SU-DHL-6 (cell line): ENCODE measurements around the gene PHOX2B.

Source experiments
- H2AFZ ChIP-seq: fragments of 200-600 bp; sonication (generic); 2 replicates; pipeline ENCODE4 v1.6.1; 2014; ENCODE audit warnings: low read depth, mild to moderate bottlenecking, moderate library complexity, mixed read lengths, antibody characterized with exemption, low read length; ENCODE audit not compliant: severe bottlenecking
- H3F3A ChIP-seq: fragments of 200-600 bp; shearing (Covaris generic); 2 replicates; pipeline ENCODE4 v1.6.0; 2016; ENCODE audit warnings: antibody characterized with exemption, mild to moderate bottlenecking; ENCODE audit not compliant: insufficient read depth
- H3K27ac ChIP-seq: fragments of 200-600 bp; sonication (generic); 2 replicates; pipeline ENCODE4 v1.5.1; 2016; ENCODE audit warnings: low read depth, mild to moderate bottlenecking, low read length, moderate library complexity, mixed read lengths
- H3K27me3 ChIP-seq: fragments of 200-600 bp; sonication (generic), shearing (Covaris generic); 2 replicates; pipeline ENCODE4 v1.6.0; 2014; ENCODE audit warnings: mild to moderate bottlenecking, low read length
- H3K36me3 ChIP-seq: fragments of 200-600 bp; sonication (generic); 2 replicates; pipeline ENCODE4 v1.6.1; 2014; ENCODE audit warnings: mild to moderate bottlenecking, low read length, mixed read lengths
- H3K4me2 ChIP-seq: fragments of 300-600, 200-600 bp; shearing (Covaris generic), sonication (generic); 2 replicates; pipeline ENCODE4 v1.6.0; 2014; ENCODE audit warnings: low read length, low read depth, mild to moderate bottlenecking; ENCODE audit not compliant: poor library complexity, severe bottlenecking
- H3K4me3 ChIP-seq: fragments of 200-600 bp; sonication (generic); 2 replicates; pipeline ENCODE4 v1.5.1; 2014; ENCODE audit warnings: antibody characterized with exemption, low read length, mild to moderate bottlenecking, mixed read lengths; ENCODE audit not compliant: insufficient read depth, poor library complexity, severe bottlenecking
- H3K79me2 ChIP-seq: fragments of 200-600 bp; sonication (generic); 2 replicates; pipeline ENCODE4 v1.6.1; 2014; ENCODE audit warnings: mild to moderate bottlenecking, low read length, moderate library complexity; ENCODE audit not compliant: insufficient read depth
- H3K9ac ChIP-seq: fragments of 200-600 bp; sonication (generic); 2 replicates; pipeline ENCODE4 v1.7.0; 2014; ENCODE audit warnings: mild to moderate bottlenecking, low read length
- H3K9me2 ChIP-seq: fragments of 200-600 bp; sonication (generic); replicated peaks from 2 replicates; pipeline ENCODE4 v1.6.1; 2014; ENCODE audit warnings: low read length; ENCODE audit not compliant: insufficient read depth
- H3K9me3 ChIP-seq: fragments of 200-600 bp; sonication (generic); 2 replicates; pipeline ENCODE4 v1.6.1; 2014; ENCODE audit warnings: low read length, mixed read lengths; ENCODE audit not compliant: insufficient read depth
- H4K20me1 ChIP-seq: fragments of 200-600 bp; sonication (generic); 2 replicates; pipeline ENCODE4 v1.6.1; 2014; ENCODE audit warnings: low read depth, mild to moderate bottlenecking, antibody characterized with exemption, low read length, moderate library complexity, mixed read lengths
- EZH2phosphoT487 ChIP-seq: fragments of 200-600 bp; sonication (generic), shearing (Covaris generic); conservative IDR thresholded peaks from 2 replicates; pipeline ENCODE4 v1.6.1; 2018; ENCODE audit warnings: mild to moderate bottlenecking, antibody characterized with exemption, low read length, moderate library complexity, mixed read lengths
- TF ChIP-seq, protein P1 (sequence below): fragments of 200-600 bp; sonication (generic); IDR thresholded peaks from one replicate; pipeline ENCODE4 v1.5.1; 2017; ENCODE audit warnings: antibody characterized with exemption, mild to moderate bottlenecking, low read length, moderate library complexity; ENCODE audit not compliant: insufficient read depth, poor library complexity, severe bottlenecking

PHOX2B gene

DNA sequence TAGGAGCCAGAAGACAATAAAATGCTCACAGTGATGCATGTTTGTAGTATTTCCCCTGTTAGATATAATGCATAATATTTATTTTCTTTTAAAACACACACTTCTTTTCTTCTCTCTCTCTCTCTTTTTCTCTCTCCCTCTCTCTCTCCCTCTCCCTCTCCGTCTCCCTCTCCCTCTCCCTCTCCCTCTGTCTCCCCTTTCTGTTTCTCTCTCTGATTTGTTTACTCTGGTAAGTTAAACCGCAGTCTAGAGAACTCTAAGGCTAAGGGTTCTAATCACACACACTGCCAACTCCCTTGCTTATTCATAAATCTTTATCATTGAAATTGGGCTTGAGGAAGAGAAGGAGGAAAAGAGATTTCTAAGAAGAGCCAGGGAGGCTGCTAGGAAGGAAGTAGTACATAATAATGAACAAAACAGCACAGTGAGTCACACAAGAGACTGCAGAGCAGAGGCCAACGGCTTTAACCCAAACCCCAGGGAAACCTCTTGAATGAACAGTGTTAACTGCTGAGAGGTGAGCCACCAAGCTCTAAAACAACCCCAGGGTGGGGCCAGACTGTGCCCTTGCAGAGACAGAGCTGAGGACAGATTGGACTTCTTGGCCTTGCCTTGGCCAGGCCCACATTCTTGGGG is 9.1 kb upstream of the PHOX2B start:
- Histone ChIP-seq H3K9me2 (no peaks in the 10 kb centered on the region), H2AFZ (no peak overlapping the region), H3K36me3 (no peaks in the 10 kb centered on the region), H3K4me2 (no peak overlapping the region), H3K79me2 (no peaks in the 10 kb centered on the region), H3F3A (no peaks in the 10 kb centered on the region), H3K27ac (no peak overlapping the region), H3K4me3 (no peak overlapping the region), H3K27me3 (no peaks in the 10 kb centered on the region), H4K20me1 (no peaks in the 10 kb centered on the region), H3K9ac (no peak overlapping the region), H3K9me3 (no peaks in the 10 kb centered on the region)
- no peak for TF ChIP-seq EZH2phosphoT487
- TF ChIP-seq, protein P1, sequence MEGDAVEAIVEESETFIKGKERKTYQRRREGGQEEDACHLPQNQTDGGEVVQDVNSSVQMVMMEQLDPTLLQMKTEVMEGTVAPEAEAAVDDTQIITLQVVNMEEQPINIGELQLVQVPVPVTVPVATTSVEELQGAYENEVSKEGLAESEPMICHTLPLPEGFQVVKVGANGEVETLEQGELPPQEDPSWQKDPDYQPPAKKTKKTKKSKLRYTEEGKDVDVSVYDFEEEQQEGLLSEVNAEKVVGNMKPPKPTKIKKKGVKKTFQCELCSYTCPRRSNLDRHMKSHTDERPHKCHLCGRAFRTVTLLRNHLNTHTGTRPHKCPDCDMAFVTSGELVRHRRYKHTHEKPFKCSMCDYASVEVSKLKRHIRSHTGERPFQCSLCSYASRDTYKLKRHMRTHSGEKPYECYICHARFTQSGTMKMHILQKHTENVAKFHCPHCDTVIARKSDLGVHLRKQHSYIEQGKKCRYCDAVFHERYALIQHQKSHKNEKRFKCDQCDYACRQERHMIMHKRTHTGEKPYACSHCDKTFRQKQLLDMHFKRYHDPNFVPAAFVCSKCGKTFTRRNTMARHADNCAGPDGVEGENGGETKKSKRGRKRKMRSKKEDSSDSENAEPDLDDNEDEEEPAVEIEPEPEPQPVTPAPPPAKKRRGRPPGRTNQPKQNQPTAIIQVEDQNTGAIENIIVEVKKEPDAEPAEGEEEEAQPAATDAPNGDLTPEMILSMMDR, result no peak

DNA sequence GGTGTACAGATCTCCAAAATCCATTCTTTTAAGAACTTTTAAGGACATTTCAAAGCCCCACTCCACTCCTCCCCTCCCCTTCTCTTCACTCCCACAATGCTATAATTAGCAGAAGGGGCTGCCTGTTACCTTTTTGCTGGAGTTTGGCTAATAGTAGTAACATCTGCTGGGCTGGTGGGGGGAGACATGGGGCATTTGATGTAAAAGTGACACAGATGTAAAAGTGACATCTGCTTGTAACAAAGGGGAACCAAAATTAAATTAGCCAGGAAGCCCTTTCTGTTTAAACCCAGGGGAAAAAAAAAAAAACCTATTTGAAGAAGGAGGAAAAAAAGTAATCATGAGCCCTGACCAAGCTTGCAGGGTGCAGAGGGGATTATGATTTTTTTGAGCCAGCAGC is 5.4 kb upstream of the PHOX2B start:
- no peaks in the 10 kb centered on the region for H3K79me2 ChIP-seq
- no peaks in the 10 kb centered on the region for H3K9me3 ChIP-seq
- H3K36me3 ChIP-seq, result no peaks in the 10 kb centered on the region
- no peak overlapping the region for H3K27ac ChIP-seq
- no peak overlapping the region for H3K4me2 ChIP-seq
- no peaks in the 10 kb centered on the region for H4K20me1 ChIP-seq
- TF ChIP-seq, protein P1, result no peak
- no peak for TF ChIP-seq EZH2phosphoT487
- no peak overlapping the region for H3K9ac ChIP-seq
- no peaks in the 10 kb centered on the region for H3F3A ChIP-seq
- H3K4me3 ChIP-seq, result no peak overlapping the region
- H2AFZ ChIP-seq, result no peak overlapping the region
- H3K27me3 ChIP-seq, result no peaks in the 10 kb centered on the region
- H3K9me2 ChIP-seq, result no peaks in the 10 kb centered on the region

DNA sequence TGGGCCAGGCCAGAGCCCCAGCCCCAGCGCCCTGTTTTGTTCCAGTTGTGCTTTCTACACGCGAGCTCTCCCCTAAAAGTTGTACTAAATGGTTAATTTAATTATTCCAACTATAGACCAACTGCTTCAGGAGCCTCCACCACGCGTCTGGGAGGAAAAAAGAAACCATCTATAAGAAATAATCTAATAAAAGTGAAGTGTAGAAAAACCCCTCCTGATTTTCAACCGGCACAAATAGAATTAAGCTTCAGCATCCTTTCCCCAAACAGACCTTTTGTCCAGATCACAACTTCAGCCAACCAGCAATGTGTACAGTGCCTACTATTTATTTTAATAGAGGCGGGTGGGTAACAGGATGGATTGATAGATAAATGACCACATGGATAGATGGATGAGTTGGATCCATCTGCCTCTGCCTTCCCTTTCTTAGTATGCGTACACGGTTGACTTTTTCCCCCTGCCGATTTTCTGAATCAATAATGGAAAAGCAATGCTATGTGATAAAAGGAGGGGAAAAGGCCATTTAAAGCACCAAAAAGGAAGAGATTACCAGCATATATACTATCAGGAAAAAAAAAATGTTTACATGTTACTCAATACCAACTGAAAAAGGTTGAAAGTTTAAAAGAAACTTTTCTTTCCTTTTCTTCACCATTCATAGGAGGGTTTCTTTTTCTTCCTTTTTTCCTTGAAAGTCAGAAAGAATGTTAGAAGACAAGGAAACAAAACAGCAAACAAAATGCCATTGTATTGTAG is 3.7 kb upstream of the PHOX2B start:
- Histone ChIP-seq H3K4me3 (no peak overlapping the region), H4K20me1 (no peaks in the 10 kb centered on the region), H3K27ac (no peak overlapping the region), H3K9me2 (no peaks in the 10 kb centered on the region), H3K9me3 (no peaks in the 10 kb centered on the region), H3K36me3 (no peaks in the 10 kb centered on the region), H3K27me3 (no peaks in the 10 kb centered on the region), H2AFZ (no peak overlapping the region), H3K4me2 (no peak overlapping the region), H3K79me2 (no peaks in the 10 kb centered on the region), H3K9ac (no peak overlapping the region), H3F3A (no peaks in the 10 kb centered on the region)
- no peak for TF ChIP-seq EZH2phosphoT487
- TF ChIP-seq, protein P1, result no peak
